HEK293 (cell line): ENCODE data around the gene PTPRO.

Experiments used
- CTCF ChIA-PET: fragments of 350-600 bp; formaldehyde crosslinking; extraction: SDS; loops from one replicate; lab custom pipeline; 2021; ENCODE audit warnings: antibody characterized with exemption; lab: Yijun Ruan, JAX
- POLR2A ChIA-PET: fragments of 300-600 bp; formaldehyde crosslinking; extraction: SDS; loops from one replicate; lab custom pipeline; 2020; ENCODE audit warnings: antibody characterized with exemption, inconsistent platforms; lab: Yijun Ruan, JAX
- H3K27ac ChIP-seq: fragments of 200-500 bp; sonication (Bioruptor generic); 2 replicates; pipeline ENCODE4 v1.5.1; 2014; ENCODE audit warnings: low read depth, low read length, control low read depth, inconsistent platforms; ENCODE audit errors: extremely low read depth
- H3K36me3 ChIP-seq, 2 experiments: fragments of 200-500 bp in 1 of 2; sonication (Bioruptor generic) in 1 of 2; 1 replicate in 1 of 2; 2 replicates in 1 of 2; pipeline ENCODE4 v1.5.1; 2014 to 2017; ENCODE audit warnings: inconsistent platforms in 2 of 2, low read length in 2 of 2; ENCODE audit not compliant: control insufficient read depth in 2 of 2, insufficient read depth in 1 of 2
- H3K4me1 ChIP-seq: fragments of 200-500 bp; sonication (Bioruptor generic); 2 replicates; pipeline ENCODE4 v1.5.1; 2014; ENCODE audit warnings: mild to moderate bottlenecking, low read length, inconsistent platforms; ENCODE audit not compliant: control insufficient read depth, insufficient read depth
- H3K4me3 ChIP-seq: 2 replicates; pipeline ENCODE4 v1.5.1; 2011; ENCODE audit warnings: low read depth, mild to moderate bottlenecking, control low read depth, low read length, moderate library complexity
- H3K9me3 ChIP-seq: fragments of 200-500 bp; sonication (Bioruptor generic); 2 replicates; pipeline ENCODE4 v1.5.1; 2014; ENCODE audit warnings: low read depth, low read length, inconsistent platforms; ENCODE audit not compliant: control insufficient read depth, insufficient read depth
- BCL11A ChIP-seq: fragments of 450-650 bp; formaldehyde crosslinking; IDR thresholded peaks from 2 replicates; pipeline ENCODE4 v1.5.1; 2016; ENCODE audit warnings: low read depth, missing biosample characterization, missing genetic modification characterization
- IKZF3 ChIP-seq: fragments of 450-650 bp; IDR thresholded peaks from 2 replicates; pipeline ENCODE4 v1.5.0; 2018; ENCODE audit warnings: missing biosample characterization, mild to moderate bottlenecking, missing genetic modification characterization, moderate library complexity
- KLF16 ChIP-seq: fragments of 450-650 bp; formaldehyde crosslinking; IDR thresholded peaks from 2 replicates; pipeline ENCODE4 v1.5.1; 2017; ENCODE audit warnings: missing biosample characterization, missing genetic modification characterization
- KLF9 ChIP-seq: fragments of 450-650 bp; formaldehyde crosslinking; IDR thresholded peaks from 2 replicates; pipeline ENCODE4 v1.5.1; 2016; ENCODE audit warnings: missing biosample characterization, missing genetic modification characterization, low read depth
- MEIS1 ChIP-seq: sonication (generic); formaldehyde crosslinking; IDR thresholded peaks from 2 replicates; pipeline ENCODE4 v1.8.1; 2022; ENCODE audit warnings: missing genetic modification reagents, mild to moderate bottlenecking, borderline replicate concordance
- MZF1 ChIP-seq: fragments of 450-650 bp; formaldehyde crosslinking; IDR thresholded peaks from 2 replicates; pipeline ENCODE4 v1.5.1; 2017; ENCODE audit warnings: missing biosample characterization, missing genetic modification characterization, borderline replicate concordance
- SETDB1 ChIP-seq: IDR thresholded peaks from one replicate; pipeline ENCODE4 v1.6.1; 2017; ENCODE audit warnings: mild to moderate bottlenecking, low read length, moderate library complexity, mixed read lengths; ENCODE audit not compliant: insufficient read length
- WT1 ChIP-seq: fragments of 450-650 bp; formaldehyde crosslinking; IDR thresholded peaks from 2 replicates; pipeline ENCODE4 v1.5.1; 2016; ENCODE audit warnings: missing biosample characterization, missing genetic modification characterization
- YY1 ChIP-seq: fragments of 450-650 bp; formaldehyde crosslinking; IDR thresholded peaks from 2 replicates; pipeline ENCODE4 v1.5.1; 2018; ENCODE audit warnings: missing biosample characterization, missing genetic modification characterization
- ZBTB7A ChIP-seq: fragments of 450-650 bp; formaldehyde crosslinking; IDR thresholded peaks from 2 replicates; pipeline ENCODE4 v1.5.1; 2016; ENCODE audit warnings: low read depth, missing biosample characterization, missing genetic modification characterization
- ZNF112 ChIP-seq: fragments of 450-650 bp; formaldehyde crosslinking; IDR thresholded peaks from 2 replicates; pipeline ENCODE4 v1.5.0; 2017; ENCODE audit warnings: missing biosample characterization, missing genetic modification characterization
- ZNF114 ChIP-seq: fragments of 450-650 bp; formaldehyde crosslinking; IDR thresholded peaks from 2 replicates; pipeline ENCODE4 v1.5.0; 2017; ENCODE audit warnings: missing biosample characterization, missing genetic modification characterization
- ZNF140 ChIP-seq: fragments of 450-650 bp; formaldehyde crosslinking; IDR thresholded peaks from 2 replicates; pipeline ENCODE4 v1.5.1; 2016; ENCODE audit warnings: missing biosample characterization, missing genetic modification characterization
- ZNF16 ChIP-seq: fragments of 450-650 bp; formaldehyde crosslinking; IDR thresholded peaks from 2 replicates; pipeline ENCODE4 v1.5.1; 2016; ENCODE audit warnings: low read depth, missing biosample characterization, missing genetic modification characterization
- ZNF19 ChIP-seq: fragments of 450-650 bp; formaldehyde crosslinking; IDR thresholded peaks from 2 replicates; pipeline ENCODE4; 2016; ENCODE audit warnings: missing biosample characterization, missing genetic modification characterization, low read depth
- ZNF211 ChIP-seq: fragments of 450-650 bp; formaldehyde crosslinking; IDR thresholded peaks from 2 replicates; pipeline ENCODE4 v1.5.1; 2016; ENCODE audit warnings: low read depth, missing biosample characterization, missing genetic modification characterization
- ZNF214 ChIP-seq: fragments of 450-650 bp; formaldehyde crosslinking; IDR thresholded peaks from 2 replicates; pipeline ENCODE4 v1.5.1; 2017; ENCODE audit warnings: missing biosample characterization, mild to moderate bottlenecking, missing genetic modification characterization, borderline replicate concordance
- ZNF354C ChIP-seq: fragments of 450-650 bp; formaldehyde crosslinking; IDR thresholded peaks from 2 replicates; pipeline ENCODE4 v1.5.1; 2016; ENCODE audit warnings: missing biosample characterization, missing genetic modification characterization, low read depth, borderline replicate concordance
- ZNF433 ChIP-seq: fragments of 450-650 bp; formaldehyde crosslinking; IDR thresholded peaks from 2 replicates; pipeline ENCODE4 v1.5.1; 2016; ENCODE audit warnings: missing biosample characterization, missing genetic modification characterization, low read depth
- ZNF596 ChIP-seq: fragments of 450-650 bp; IDR thresholded peaks from 2 replicates; pipeline ENCODE4 v1.5.0; 2018; ENCODE audit warnings: missing biosample characterization, mild to moderate bottlenecking, missing genetic modification characterization, moderate library complexity
- ZNF654 ChIP-seq: fragments of 450-650 bp; formaldehyde crosslinking; IDR thresholded peaks from 2 replicates; pipeline ENCODE4 v1.5.1; 2016; ENCODE audit warnings: low read depth, missing biosample characterization, missing genetic modification characterization
- ZNF776 ChIP-seq: fragments of 450-650 bp; formaldehyde crosslinking; IDR thresholded peaks from 2 replicates; pipeline ENCODE4 v1.5.0; 2017; ENCODE audit warnings: missing biosample characterization, missing genetic modification characterization, borderline replicate concordance
- ZSCAN23 ChIP-seq: fragments of 450-650 bp; formaldehyde crosslinking; IDR thresholded peaks from 2 replicates; pipeline ENCODE4 v1.5.1; 2016; ENCODE audit warnings: missing biosample characterization, missing genetic modification characterization
- TF ChIP-seq, protein P1 (sequence below): fragments of 450-650 bp; formaldehyde crosslinking; IDR thresholded peaks from 2 replicates; pipeline ENCODE4 v1.5.1; 2016; ENCODE audit warnings: missing biosample characterization, missing genetic modification characterization
- TF ChIP-seq, protein P2 (sequence below): fragments of 450-650 bp; formaldehyde crosslinking; IDR thresholded peaks from 2 replicates; pipeline ENCODE4 v1.5.1; 2016; ENCODE audit warnings: missing biosample characterization, missing genetic modification characterization
- TF ChIP-seq, protein P3 (sequence below): fragments of 450-650 bp; formaldehyde crosslinking; IDR thresholded peaks from 2 replicates; pipeline ENCODE4 v1.5.1; 2016; ENCODE audit warnings: missing biosample characterization, missing genetic modification characterization

Gene PTPRO

DNA sequence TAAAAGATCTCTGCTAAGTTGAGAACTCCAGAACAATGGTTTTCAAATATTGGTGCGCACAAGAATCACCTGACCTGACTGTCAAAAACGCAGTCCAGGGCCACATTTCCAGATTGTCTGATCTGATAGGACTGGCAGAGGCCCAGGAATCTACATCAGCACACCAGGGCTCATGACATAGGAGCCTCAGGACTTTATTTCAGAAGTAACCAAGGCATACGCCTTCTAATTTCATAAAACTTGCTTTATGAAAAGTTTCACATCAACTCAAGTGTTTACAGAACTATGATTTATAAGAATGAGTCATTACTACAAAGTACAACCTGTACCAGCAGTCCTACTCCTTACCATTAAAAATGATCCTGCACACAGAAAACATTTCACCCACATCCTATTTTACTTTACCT is 47.7 kb upstream of the PTPRO start (continued):
- TF ChIP-seq, protein P1, sequence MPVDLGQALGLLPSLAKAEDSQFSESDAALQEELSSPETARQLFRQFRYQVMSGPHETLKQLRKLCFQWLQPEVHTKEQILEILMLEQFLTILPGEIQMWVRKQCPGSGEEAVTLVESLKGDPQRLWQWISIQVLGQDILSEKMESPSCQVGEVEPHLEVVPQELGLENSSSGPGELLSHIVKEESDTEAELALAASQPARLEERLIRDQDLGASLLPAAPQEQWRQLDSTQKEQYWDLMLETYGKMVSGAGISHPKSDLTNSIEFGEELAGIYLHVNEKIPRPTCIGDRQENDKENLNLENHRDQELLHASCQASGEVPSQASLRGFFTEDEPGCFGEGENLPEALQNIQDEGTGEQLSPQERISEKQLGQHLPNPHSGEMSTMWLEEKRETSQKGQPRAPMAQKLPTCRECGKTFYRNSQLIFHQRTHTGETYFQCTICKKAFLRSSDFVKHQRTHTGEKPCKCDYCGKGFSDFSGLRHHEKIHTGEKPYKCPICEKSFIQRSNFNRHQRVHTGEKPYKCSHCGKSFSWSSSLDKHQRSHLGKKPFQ (tag by site-specific recombination) = no peak
- no peak for TF ChIP-seq KLF9 (tag by site-specific recombination)
- TF ChIP-seq, protein P2, sequence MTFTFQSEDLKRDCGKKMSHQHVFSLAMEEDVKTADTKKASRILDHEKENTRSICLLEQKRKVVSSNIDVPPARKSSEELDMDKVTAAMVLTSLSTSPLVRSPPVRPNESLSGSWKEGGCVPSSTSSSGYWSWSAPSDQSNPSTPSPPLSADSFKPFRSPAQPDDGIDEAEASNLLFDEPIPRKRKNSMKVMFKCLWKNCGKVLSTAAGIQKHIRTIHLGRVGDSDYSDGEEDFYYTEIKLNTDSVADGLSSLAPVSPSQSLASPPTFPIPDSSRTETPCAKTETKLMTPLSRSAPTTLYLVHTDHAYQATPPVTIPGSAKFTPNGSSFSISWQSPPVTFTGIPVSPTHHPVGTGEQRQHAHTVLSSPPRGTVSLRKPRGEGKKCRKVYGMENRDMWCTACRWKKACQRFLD = no peak
- TF ChIP-seq ZNF140 (tag by site-specific recombination) = no peak

DNA sequence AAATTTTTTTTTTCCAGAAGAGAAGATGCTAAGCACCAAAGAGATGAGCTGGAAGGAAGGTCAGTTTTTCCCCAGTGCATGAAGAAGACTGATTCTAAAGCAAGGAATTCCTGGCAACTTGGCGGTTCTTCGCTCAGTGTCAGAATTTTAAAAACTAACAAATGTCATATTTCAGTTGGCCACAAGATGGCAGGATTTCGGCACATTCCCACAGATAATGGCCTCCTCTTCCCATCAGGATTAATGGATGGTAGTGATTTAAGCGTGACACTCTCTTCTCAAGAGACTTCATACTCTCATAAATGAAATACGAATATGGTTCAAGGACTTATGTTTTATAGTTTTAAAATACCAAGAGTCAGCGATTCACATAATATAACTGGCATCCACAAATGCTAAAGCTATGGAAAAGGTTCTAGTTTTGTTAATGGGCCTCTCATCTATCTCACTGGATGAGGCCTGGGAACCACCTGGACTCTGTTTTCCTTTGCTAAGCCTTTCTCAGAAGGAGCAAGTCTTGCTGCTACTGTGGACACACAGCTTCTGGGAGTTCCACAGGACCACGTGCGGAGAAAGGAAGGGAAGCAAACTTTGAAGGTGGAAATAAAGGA is 46.1 kb upstream of the PTPRO start:
- POLR2A ChIA-PET = no interaction called here
- no peaks in the 10 kb centered on the region for H3K9me3 ChIP-seq
- TF ChIP-seq KLF16 (tag by site-specific recombination) (no peak), ZNF654 (peak; percentile 68), ZNF16 (tag by site-specific recombination) (no peak), IKZF3 (tag by site-specific recombination) (peak; percentile 82), ZNF214 (tag by site-specific recombination) (no peak), YY1 (0 out of 2 replicates have a peak, but pooled peaks have one; percentile 18)
- TF ChIP-seq, protein P3, sequence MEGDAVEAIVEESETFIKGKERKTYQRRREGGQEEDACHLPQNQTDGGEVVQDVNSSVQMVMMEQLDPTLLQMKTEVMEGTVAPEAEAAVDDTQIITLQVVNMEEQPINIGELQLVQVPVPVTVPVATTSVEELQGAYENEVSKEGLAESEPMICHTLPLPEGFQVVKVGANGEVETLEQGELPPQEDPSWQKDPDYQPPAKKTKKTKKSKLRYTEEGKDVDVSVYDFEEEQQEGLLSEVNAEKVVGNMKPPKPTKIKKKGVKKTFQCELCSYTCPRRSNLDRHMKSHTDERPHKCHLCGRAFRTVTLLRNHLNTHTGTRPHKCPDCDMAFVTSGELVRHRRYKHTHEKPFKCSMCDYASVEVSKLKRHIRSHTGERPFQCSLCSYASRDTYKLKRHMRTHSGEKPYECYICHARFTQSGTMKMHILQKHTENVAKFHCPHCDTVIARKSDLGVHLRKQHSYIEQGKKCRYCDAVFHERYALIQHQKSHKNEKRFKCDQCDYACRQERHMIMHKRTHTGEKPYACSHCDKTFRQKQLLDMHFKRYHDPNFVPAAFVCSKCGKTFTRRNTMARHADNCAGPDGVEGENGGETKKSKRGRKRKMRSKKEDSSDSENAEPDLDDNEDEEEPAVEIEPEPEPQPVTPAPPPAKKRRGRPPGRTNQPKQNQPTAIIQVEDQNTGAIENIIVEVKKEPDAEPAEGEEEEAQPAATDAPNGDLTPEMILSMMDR = 0 out of 2 replicates have a peak, but pooled peaks have one; percentile 24
- TF ChIP-seq, all 188 proteins: peak for 4
- Histone ChIP-seq H3K36me3 (no peaks in the 10 kb centered on the region), H3K27ac (no peak overlapping the region), H3K4me1 (no peaks in the 10 kb centered on the region), H3K4me3 (no peak overlapping the region)
- CTCF ChIA-PET = interaction anchor here (0.5 to 5.1 kb wide), 32 partner anchors 9 to 582 kb away, joined by 3 to 26 read pairs (median 4); partner anchors contain the start of gene RERG

DNA sequence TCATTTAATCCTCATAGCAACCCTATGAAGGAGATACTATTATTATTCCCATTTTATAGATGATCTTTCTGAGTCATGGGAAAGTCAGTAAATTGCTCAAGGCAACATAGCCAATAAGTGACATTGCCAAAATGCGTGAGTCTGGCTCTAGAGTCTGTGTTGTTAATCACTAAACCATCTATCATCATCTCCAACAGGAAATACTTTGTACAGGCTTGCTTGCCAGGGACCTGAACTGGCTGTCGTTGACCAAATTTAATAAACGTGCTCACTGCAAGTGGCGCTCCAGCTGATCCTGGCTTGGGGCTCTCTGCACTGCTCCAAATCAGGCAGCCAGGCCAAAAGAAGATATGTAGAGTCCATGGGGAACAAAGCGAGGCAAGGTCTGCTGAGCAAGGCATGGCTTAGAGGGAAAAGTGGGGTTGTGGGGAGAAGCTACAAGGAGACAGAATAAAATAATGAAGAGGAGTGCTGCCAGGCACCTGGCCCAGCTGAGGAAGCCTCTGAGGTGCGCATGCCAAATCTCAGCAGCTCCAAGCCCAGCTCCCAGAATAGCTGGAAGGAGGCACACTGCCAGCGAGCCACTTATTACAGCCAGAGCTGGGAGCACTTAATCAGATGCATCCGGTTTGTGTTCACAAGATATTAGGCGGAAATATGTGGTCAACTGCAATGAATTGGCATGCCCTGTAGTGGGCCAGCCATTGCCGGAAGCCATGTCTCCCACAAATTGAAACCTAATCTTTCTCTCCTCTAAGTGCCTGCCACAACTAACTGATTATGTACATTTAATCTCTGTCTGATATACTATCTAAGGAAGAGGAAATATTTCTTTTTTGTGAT is 43.3 kb upstream of the PTPRO start:
- Histone ChIP-seq H3K4me1 (no peaks in the 10 kb centered on the region), H3K27ac (no peak overlapping the region), H3K4me3 (no peak overlapping the region), H3K36me3 (no peaks in the 10 kb centered on the region), H3K9me3 (no peaks in the 10 kb centered on the region)
- POLR2A ChIA-PET = no interaction called here
- CTCF ChIA-PET = interaction anchor here (0.7 to 5.1 kb wide), 3 partner anchors 243 to 507 kb away, joined by 4 to 26 read pairs (median 4); no protein-coding TSS in a partner anchor
- no peak for TF ChIP-seq ZNF354C (tag by site-specific recombination)
- no peak for TF ChIP-seq ZNF433 (tag by site-specific recombination)
- TF ChIP-seq ZBTB7A (tag by site-specific recombination) = no peak
- no peak for TF ChIP-seq ZNF19
- no peak for TF ChIP-seq BCL11A (tag by site-specific recombination)
- TF ChIP-seq ZSCAN23 (tag by site-specific recombination) = no peak
- TF ChIP-seq WT1 (tag by site-specific recombination) = no peak
- TF ChIP-seq MZF1 (tag by site-specific recombination) = no peak
- no peak for TF ChIP-seq SETDB1
- no peak for TF ChIP-seq ZNF776 (tag by site-specific recombination)
- no peak for TF ChIP-seq ZNF112 (tag by site-specific recombination)
- no peak for TF ChIP-seq MEIS1
- TF ChIP-seq ZNF211 = no peak
- no peak for TF ChIP-seq ZNF596 (tag by site-specific recombination)
- TF ChIP-seq ZNF114 = no peak
